ENCODE measurements around the gene LST1. TPM values are rescaled to one million over a fixed set of nuclear protein-coding genes. Genes with fewer than 3 reads are reported as not detected.

LST1 gene
- total RNA-seq, 1 donor from 2014 or later: 127 TPM

DNA sequence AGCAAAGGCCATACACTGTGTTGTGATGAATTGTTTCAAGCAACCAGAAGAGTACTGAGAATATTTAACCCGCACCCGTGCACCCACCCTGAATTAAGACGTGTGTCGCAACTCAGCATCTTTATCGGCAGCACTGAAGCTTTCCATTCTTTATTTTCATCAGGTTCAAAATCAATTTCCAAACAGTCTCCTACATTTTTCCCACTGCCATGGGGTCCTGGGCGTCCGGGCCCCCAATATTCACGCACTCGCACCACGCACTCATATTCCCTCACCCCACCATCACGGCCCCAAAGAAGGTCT, 5.7 kb upstream of the LST1 start:
- no peak for DNase-seq
- Histone ChIP-seq H3K9me3 (no peaks in the 10 kb centered on the region), H3K27ac (peak overlapping the region; percentile 84), H3K4me1 (peaks cover 47% of the 10 kb centered on the region), H3K27me3 (ENCODE audit: low read depth) (no peaks in the 10 kb centered on the region), H3K36me3 (no peaks in the 10 kb centered on the region), H3K4me3 (peak overlapping the region; percentile 79)
- ATAC-seq: no peak
- intact Hi-C loops (cut with DNase I): no loop called here
- no peak for TF ChIP-seq CTCF (IDR thresholded peaks at IDR 0.05)

GRCh38 chr6:31580807-31581433, 5.2 kb upstream of the LST1 start:
- intact Hi-C loops (cut with DNase I): no loop called here
- no peaks in the 10 kb centered on the region for H3K9me3 ChIP-seq
- H3K4me1 ChIP-seq: peaks cover 52% of the 10 kb centered on the region
- H3K4me3 ChIP-seq: peak overlapping the region; percentile 79
- no peaks in the 10 kb centered on the region for H3K36me3 ChIP-seq
- H3K27ac ChIP-seq: peak overlapping the region; percentile 84
- TF ChIP-seq CTCF (IDR thresholded peaks at IDR 0.05): peak; percentile 99
- ATAC-seq (peak; percentile 98 to 99), DNase-seq (peak; percentile 94)
- H3K27me3 ChIP-seq (ENCODE audit: low read depth): no peaks in the 10 kb centered on the region

DNA sequence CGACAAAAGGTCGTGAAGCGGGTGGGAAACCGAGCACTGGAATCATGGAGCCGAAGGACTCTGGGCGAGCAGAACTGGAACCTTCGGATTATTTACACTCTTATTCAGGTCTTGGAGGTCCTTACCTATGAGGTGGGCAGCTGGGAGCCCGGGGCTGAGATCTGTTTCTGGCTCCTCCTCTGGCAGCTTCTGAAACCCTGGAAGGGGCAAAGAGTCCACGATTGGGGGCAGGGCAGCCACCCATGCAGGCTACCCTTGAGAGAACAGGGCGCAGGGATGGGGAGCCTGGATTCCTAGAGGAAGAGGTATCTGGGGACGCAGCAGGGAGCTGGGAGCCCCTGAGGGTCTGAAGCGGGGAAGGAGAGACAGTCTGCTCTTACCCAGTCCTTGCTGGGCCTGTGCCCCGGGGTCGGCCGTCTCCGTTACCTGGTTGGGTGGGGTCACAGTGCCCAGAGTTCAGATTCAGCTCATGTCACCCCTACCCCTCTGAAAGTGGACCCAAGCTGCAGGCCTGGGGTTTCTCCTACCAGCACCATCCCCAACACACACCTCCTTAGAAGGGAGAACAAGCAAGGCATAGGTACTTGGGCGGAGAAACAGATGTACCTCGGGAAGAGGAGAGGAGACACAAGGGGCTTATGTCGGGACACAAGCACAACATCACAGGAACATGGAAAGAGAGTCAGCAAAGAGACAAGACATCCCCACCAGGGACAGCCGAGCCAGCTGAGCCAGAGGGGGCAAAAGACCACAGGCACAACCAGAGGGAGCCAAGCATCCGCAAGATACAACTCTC, 4.4 kb upstream of the LST1 start:
- intact Hi-C loops (cut with DNase I): no loop called here
- H3K36me3 ChIP-seq: no peaks in the 10 kb centered on the region
- H3K27me3 ChIP-seq (ENCODE audit: low read depth): no peaks in the 10 kb centered on the region
- ATAC-seq (peak; percentile 5 to 13), DNase-seq (no peak)
- peak overlapping the region; percentile 79 for H3K4me3 ChIP-seq
- H3K9me3 ChIP-seq: no peaks in the 10 kb centered on the region
- peaks cover 57% of the 10 kb centered on the region for H3K4me1 ChIP-seq
- peak overlapping the region; percentile 84 for H3K27ac ChIP-seq
- TF ChIP-seq CTCF (IDR thresholded peaks at IDR 0.05): no peak

GRCh38 chr6:31582230-31582643, 3.8 kb upstream of the LST1 start, which contains the start of gene LTB:
Gene LTB, minus strand, starts transcription at chr6:31582424. Its CDS starts 7 bp downstream, at chr6:31582417.
- peaks cover 53% of the 10 kb centered on the region for H3K4me1 ChIP-seq
- no peak for ATAC-seq
- H3K27me3 ChIP-seq (ENCODE audit: low read depth): no peaks in the 10 kb centered on the region
- no peaks in the 10 kb centered on the region for H3K36me3 ChIP-seq
- TF ChIP-seq CTCF (IDR thresholded peaks at IDR 0.05): no peak
- intact Hi-C loops (cut with DNase I): no loop called here
- H3K9me3 ChIP-seq: no peaks in the 10 kb centered on the region
- no peak for DNase-seq
- peak within 1 kb of the TSS; percentile 79 for H3K4me3 ChIP-seq
- peak within 1 kb of the TSS; percentile 84 for H3K27ac ChIP-seq

GRCh38 chr6:31585491-31585890, 586 bp upstream of the LST1 start:
- Histone ChIP-seq H3K27me3 (ENCODE audit: low read depth) (no peaks in the 10 kb centered on the region), H3K27ac (peak overlapping the region; percentile 64), H3K9me3 (no peaks in the 10 kb centered on the region), H3K4me1 (peaks cover 42% of the 10 kb centered on the region), H3K36me3 (no peaks in the 10 kb centered on the region), H3K4me3 (no peak overlapping the region)
- DNase-seq (no peak), ATAC-seq (no peak)
- peak; percentile 22 for TF ChIP-seq CTCF (IDR thresholded peaks at IDR 0.05)
- intact Hi-C loops (cut with DNase I): no loop called here

Measured in lower lobe of right lung (tissue), 2 donors.